Measurements from ENCODE around the gene RFX8.

GRCh38 chr2:101500860-101501259, 25.9 kb upstream of the RFX8 start:
- TF ChIP-seq CTCF (IDR thresholded peaks at IDR 0.05; ENCODE audit: low read depth, low read length, poor library complexity, severe bottlenecking) = no peak
- no peak for TF ChIP-seq EZH2phosphoT487 (IDR thresholded peaks at IDR 0.05; ENCODE audit: borderline replicate concordance, low read length)

All from DOHH2 (cell line).